ENCODE data around the gene RAB11FIP3. TPM values are rescaled to one million over a fixed set of nuclear protein-coding genes. Genes with fewer than 3 reads are reported as not detected.

RAB11FIP3 gene
- total and polyA plus RNA-seq, 10 of the 15 experiments (the other 5 are each of a cell fraction or from before 2014, with no cell fraction given), result 1.2 to 27.3 (median 7.7) TPM

DNA sequence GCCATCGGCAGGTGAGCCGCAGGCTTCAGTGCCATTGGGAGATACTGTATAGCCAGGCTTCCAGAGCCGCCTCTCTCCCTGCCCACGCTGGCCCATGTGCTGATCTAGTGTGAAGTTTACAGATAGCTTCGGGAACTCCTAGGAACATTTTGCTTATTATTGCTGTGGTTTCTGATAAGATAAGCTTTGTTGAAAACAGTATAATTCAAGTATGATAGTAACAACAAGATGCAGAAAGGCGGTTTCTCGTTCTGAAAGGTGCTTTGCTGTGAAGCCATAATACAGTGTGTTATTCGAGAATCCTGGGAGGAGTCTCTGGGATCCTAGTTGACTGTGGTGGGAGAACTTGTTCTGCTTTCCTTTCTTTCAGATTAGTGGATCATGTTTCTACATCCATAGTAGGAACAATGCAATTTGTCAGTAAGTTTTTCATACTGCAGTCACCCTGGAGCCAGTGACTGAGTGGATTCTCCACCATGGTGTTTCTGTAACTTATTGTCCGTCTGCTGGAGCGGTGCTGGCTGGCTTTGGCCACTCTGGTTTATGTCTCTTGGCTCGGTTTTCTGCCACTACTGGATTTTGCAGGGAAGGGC is 31.5 kb downstream of the RAB11FIP3 start:
- peaks cover 5% of the 10 kb centered on the region for H3K4me1 ChIP-seq (ENCODE audit: control insufficient read depth, insufficient read depth, low read length)
- ChIA-PET POLR2A (no interaction called here), RAD21 (ENCODE audit: unreplicated experiment) (interaction anchor here (0.5 kb wide), 1 partner anchor 65 kb away, joined by 3 read pairs; no protein-coding TSS in a partner anchor), CTCF (no interaction called here), SMC1A (ENCODE audit: uncharacterized antibody, unreplicated experiment) (no interaction called here)
- no peaks in the 10 kb centered on the region for H4K20me1 ChIP-seq (ENCODE audit: control insufficient read depth, insufficient read depth)
- H3K36me3 ChIP-seq (ENCODE audit: control insufficient read depth in 2 of 2, insufficient read depth in 2 of 2, low read length in 1 of 2), result peaks cover 0 to 1% of the 10 kb centered on the region in 2 experiments; a peak in 2 of 4 replicates
- H2AFZ ChIP-seq (ENCODE audit: control insufficient read depth, low read depth, low read length), result no peak overlapping the region
- in situ Hi-C loops (cut with MboI) (no loop called here), intact Hi-C loops (cut with micrococcal nuclease; ENCODE audit: unreplicated experiment) (no loop called here)
- DNase-seq (ENCODE audit: low read depth, low spot score) (no peak), ATAC-seq (no peak), FAIRE-seq (no peak)
- H3K4me3 ChIP-seq, result no peak overlapping the region
- no TSS peak for BruUV-seq (replicated peaks)
- no peaks in the 10 kb centered on the region for H3K27me3 ChIP-seq (replicated peaks in 1 of 2; ENCODE audit: control insufficient read depth in 2 of 2, insufficient read depth in 2 of 2, low read length in 1 of 2)
- H3K27ac ChIP-seq (ENCODE audit: control insufficient read depth, insufficient read depth), result no peak overlapping the region
- no peak overlapping the region for H3K4me2 ChIP-seq (ENCODE audit: control insufficient read depth, insufficient read depth)
- WGBS (ENCODE audit: insufficient coverage, insufficient replicate concordance, low lambda C conversion rate, missing lambda C conversion rate), result 68% methylated on average over 11 of the region's 11 CpGs
- no peak for TF ChIP-seq POLR2A (IDR thresholded peaks at IDR 0.05; ENCODE audit: low read depth, low read length)
- TF ChIP-seq HDAC2 (IDR thresholded peaks at IDR 0.05), result no peak
- no peak for TF ChIP-seq RBBP5 (conservative IDR thresholded peaks at IDR 0.05)
- no peak for TF ChIP-seq KLF5 (IDR thresholded peaks at IDR 0.05; ENCODE audit: partially characterized antibody)
- TF ChIP-seq TBL1XR1 (IDR thresholded peaks at IDR 0.05; ENCODE audit: low read depth, low read length), result no peak
- TF ChIP-seq NR2C2 (IDR thresholded peaks at IDR 0.05; ENCODE audit: borderline replicate concordance, control insufficient read depth, insufficient read length, low read depth), result no peak
- H3K9ac ChIP-seq (ENCODE audit: control insufficient read depth, insufficient read depth, low read length), result no peak overlapping the region
- no peaks in the 10 kb centered on the region for H3K79me2 ChIP-seq (ENCODE audit: control insufficient read depth, insufficient read depth, low read length)
- no peaks in the 10 kb centered on the region for H3K9me3 ChIP-seq (replicated peaks; ENCODE audit: control insufficient read depth, insufficient read depth, low read length)

DNA sequence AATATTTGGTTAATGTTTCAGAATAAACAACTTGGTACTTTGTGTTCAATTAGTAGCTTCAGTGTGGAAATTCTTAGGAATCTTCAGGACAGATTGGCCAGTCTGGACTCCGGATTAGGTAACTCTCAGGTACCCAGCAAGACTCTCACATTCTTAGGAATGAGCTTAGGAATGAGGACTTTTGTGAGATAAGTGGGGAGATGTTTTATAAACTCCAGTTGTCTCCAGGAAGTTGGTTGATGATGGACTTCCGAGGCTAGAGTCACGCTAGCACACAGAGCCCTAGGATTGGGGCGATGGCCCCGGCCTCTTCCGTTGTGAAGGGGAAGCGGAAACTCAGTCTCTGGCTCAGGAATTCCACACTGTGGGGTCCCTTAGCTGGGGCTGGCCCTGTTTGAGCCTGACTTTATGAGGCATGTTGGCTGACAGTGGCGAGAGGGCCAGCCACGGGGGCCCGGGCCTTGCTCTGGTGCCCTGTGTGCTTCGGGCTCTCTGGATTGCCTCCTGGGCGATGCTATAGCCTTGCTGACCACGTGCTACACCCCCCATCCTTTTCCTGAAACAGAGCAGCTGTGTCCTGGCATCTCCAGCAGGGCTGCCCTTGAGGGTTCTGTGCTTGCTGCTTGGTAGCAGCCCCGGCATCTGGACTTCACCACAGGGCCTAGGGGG is 32.4 kb downstream of the RAB11FIP3 start:
- DNase-seq (ENCODE audit: low read depth, low spot score) (no peak), FAIRE-seq (no peak), ATAC-seq (no peak)
- POLR2A ChIA-PET, result no interaction called here
- RAD21 ChIA-PET (ENCODE audit: unreplicated experiment), result no interaction called here
- no TSS peak for BruUV-seq (replicated peaks)
- H4K20me1 ChIP-seq (ENCODE audit: control insufficient read depth, insufficient read depth), result no peaks in the 10 kb centered on the region
- SMC1A ChIA-PET (ENCODE audit: uncharacterized antibody, unreplicated experiment), result no interaction called here
- H3K9me3 ChIP-seq (replicated peaks; ENCODE audit: control insufficient read depth, insufficient read depth, low read length), result no peaks in the 10 kb centered on the region
- intact Hi-C loops (cut with micrococcal nuclease; ENCODE audit: unreplicated experiment), result no loop called here
- H3K4me1 ChIP-seq (ENCODE audit: control insufficient read depth, insufficient read depth, low read length), result peaks cover 5% of the 10 kb centered on the region
- no peak overlapping the region for H3K9ac ChIP-seq (ENCODE audit: control insufficient read depth, insufficient read depth, low read length)
- no peak overlapping the region for H2AFZ ChIP-seq (ENCODE audit: control insufficient read depth, low read depth, low read length)
- peaks cover 0 to 1% of the 10 kb centered on the region in 2 experiments; a peak in 2 of 4 replicates for H3K36me3 ChIP-seq (ENCODE audit: control insufficient read depth in 2 of 2, insufficient read depth in 2 of 2, low read length in 1 of 2)
- no peak overlapping the region for H3K4me3 ChIP-seq
- H3K27ac ChIP-seq (ENCODE audit: control insufficient read depth, insufficient read depth), result no peak overlapping the region
- WGBS (ENCODE audit: insufficient coverage, insufficient replicate concordance, low lambda C conversion rate, missing lambda C conversion rate), result 85% methylated on average over 14 of the region's 14 CpGs
- H3K27me3 ChIP-seq (replicated peaks in 1 of 2; ENCODE audit: control insufficient read depth in 2 of 2, insufficient read depth in 2 of 2, low read length in 1 of 2), result no peaks in the 10 kb centered on the region
- in situ Hi-C loops (cut with MboI), result no loop called here
- H3K79me2 ChIP-seq (ENCODE audit: control insufficient read depth, insufficient read depth, low read length), result no peaks in the 10 kb centered on the region
- CTCF ChIA-PET, result no interaction called here
- H3K4me2 ChIP-seq (ENCODE audit: control insufficient read depth, insufficient read depth), result no peak overlapping the region
- TF ChIP-seq ETV6 (conservative IDR thresholded peaks at IDR 0.05 in 1 of 2, IDR thresholded peaks at IDR 0.05 in 1 of 2; ENCODE audit: borderline replicate concordance in 1 of 2, low read depth in 1 of 2), result no peak
- TF ChIP-seq, protein P1, sequence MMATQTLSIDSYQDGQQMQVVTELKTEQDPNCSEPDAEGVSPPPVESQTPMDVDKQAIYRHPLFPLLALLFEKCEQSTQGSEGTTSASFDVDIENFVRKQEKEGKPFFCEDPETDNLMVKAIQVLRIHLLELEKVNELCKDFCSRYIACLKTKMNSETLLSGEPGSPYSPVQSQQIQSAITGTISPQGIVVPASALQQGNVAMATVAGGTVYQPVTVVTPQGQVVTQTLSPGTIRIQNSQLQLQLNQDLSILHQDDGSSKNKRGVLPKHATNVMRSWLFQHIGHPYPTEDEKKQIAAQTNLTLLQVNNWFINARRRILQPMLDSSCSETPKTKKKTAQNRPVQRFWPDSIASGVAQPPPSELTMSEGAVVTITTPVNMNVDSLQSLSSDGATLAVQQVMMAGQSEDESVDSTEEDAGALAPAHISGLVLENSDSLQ (IDR thresholded peaks at IDR 0.05), result no peak
- no peak for TF ChIP-seq DPF2 (IDR thresholded peaks at IDR 0.05)
- TF ChIP-seq NR2C2 (IDR thresholded peaks at IDR 0.05; ENCODE audit: borderline replicate concordance, control insufficient read depth, insufficient read length, low read depth), result no peak
- TF ChIP-seq RFX5 (IDR thresholded peaks at IDR 0.05; ENCODE audit: low read depth, low read length), result no peak
- TF ChIP-seq MTA2 (IDR thresholded peaks at IDR 0.05; ENCODE audit: low read depth), result no peak
- TF ChIP-seq PML (IDR thresholded peaks at IDR 0.05; ENCODE audit: low read length), result no peak
- no peak for TF ChIP-seq ZNF274 (IDR thresholded peaks at IDR 0.05; ENCODE audit: insufficient read depth, insufficient read length)
